NCI-H187 treated with DMSO at 0.1 percent for 48 hours (cell line): ENCODE results near the gene ARHGAP24.
A peak's percentile ranks its signal among the peaks of the same experiment; 100 is the strongest.
"Not testable (repeated sequence)": the region's sequence is repeated elsewhere in the genome, so short reads cannot be mapped to it uniquely, and the experiment has no call there.

Experiments used
- DNase-seq: peaks from one replicate; lab custom pipeline; 2025; lab: John Stamatoyannopoulos, UW

Gene ARHGAP24

DNA sequence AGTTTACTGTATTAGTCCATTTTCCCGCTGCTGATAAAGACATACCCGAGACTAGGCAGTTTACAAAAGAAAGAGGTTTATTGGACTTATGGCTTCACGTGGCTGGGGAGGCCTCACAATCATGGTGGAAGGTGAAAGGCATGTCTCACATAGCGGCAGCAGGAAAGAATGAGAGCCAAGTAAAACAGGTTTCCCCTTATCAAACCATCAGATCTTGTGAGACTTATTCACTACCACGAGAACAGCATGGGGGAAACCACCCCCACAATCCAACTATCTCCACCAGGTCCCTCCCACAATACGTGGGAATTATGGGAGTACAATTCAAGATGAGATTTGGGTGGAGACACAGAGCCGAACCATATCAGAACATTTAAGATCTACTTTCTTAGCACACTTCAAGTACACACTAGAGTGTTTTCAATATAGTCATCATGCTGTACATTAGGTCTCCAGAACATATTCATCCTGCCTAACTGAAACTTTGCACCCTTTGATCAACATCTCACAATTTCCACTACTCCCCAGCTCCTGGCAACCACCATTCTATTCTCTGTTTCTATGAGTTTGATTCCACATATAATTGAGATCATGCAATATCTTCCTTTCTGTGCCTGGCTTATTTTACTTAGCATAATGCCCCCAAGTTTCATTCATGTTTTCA is 341.0 kb downstream of the ARHGAP24 start:
- DNase-seq: no peak

GRCh38 chr4:85818700-85819099 is 343.8 kb downstream of the ARHGAP24 start:
- no peak for DNase-seq

DNA sequence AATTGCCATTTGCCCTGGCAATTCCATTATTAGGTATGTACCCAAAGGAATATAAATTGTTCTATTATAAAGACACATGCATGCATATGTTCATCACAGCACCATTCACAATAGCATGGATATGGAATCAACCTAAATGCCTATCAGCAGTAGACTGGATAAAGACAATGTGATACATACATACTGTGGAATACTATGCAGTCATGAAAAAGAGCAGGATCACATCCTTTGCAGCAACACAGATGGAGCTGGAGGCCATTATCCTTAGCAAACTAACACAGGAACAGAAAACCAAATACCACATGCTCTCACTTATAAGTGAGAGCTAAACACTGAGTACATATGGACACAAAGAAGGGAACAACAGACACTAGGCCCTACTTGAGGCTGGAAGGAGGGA is 345.2 kb downstream of the ARHGAP24 start:
- not testable (repeated sequence) for DNase-seq

DNA sequence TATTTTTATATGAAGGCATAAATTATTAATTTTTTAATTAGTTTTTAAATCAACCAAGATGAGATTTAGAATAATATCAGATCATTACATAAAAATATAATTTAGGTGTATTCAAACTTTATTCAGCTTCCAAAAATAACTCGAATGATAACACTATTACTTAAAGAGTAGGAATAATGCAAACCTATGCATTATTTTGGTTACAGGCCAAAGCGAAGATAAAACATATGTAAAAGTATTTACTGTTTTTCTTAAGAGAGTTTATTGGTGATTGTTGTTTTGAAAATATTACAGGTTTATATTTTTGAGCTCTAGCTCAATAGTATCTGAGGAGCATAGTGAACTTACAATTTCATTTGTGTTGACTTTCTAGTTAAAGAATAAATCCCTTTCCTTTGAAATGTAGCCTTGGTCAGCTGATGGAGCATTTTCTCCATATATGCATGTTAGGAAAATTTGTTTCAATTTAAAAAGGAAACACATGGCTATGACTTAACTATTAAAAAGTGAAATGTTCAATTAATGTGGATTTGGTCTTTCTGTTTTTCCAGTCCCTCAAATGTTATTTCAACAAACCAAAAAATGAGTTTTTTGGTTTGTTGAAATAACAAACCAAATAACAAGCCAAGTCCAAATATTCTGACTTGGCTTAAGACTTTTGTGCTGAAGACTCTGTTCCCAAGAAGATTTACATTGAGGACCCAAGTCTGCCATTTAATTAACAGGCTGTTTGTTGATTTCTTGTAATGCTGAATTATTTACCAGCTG is 346.9 kb downstream of the ARHGAP24 start:
- no peak for DNase-seq

DNA sequence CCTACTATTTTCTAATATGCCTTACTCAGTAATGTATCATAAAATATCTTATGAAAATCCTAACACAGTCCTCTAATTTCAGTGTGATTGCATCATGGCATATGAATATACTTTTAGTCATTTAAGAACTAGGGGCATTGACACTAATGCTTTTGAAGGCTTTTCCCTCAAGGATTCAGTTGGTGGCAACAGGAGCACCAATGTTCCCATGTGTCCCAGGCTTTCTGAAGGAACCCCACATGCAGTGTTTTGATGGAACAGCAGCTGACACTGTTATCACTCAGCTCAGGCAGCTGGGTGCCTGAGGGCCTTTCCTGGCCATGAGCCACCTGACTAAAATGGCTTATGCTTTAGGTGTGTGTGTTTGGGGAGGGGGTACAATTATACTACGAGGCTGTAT is 348.3 kb downstream of the ARHGAP24 start:
- no peak for DNase-seq

DNA sequence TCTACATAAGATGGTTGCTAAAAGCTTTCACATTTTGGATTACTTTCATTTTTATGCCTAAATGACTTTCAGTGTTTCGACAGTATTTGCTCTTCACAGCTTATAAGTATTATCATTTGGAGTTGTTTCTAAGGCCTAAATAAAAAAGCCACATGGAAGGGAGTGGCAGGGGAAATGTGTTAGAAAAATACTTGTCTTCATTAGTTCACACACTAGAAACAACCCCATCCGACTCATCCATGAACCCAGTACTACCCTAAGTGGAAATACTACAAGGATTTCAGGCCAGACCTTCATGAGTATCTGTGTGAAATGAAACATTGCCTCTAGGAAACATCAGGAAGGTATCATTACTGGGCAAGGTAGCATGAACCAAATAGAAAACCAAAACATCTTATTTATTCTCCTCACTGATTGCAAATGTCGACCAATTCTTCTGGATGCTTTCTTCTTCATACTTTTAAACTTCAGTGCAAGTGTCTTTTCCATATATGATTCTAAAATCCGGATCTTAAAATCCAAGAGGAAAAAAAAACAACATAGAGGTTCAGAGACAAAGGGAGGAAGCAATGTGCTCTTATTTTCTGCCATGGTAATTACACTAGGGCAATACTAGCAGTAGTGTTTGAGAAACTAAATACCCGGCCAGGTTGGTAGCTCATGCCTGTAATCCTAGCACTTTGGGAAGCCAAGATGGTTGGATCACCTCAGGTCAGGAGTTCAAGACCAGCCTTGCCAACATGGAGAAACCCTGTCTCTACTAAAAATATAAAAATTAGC is 349.4 kb downstream of the ARHGAP24 start:
- DNase-seq: no peak

- peak; percentile 49 for DNase-seq
Measured at GRCh38 chr4:85826060-85826678, 351.2 kb downstream of the ARHGAP24 start.

DNA sequence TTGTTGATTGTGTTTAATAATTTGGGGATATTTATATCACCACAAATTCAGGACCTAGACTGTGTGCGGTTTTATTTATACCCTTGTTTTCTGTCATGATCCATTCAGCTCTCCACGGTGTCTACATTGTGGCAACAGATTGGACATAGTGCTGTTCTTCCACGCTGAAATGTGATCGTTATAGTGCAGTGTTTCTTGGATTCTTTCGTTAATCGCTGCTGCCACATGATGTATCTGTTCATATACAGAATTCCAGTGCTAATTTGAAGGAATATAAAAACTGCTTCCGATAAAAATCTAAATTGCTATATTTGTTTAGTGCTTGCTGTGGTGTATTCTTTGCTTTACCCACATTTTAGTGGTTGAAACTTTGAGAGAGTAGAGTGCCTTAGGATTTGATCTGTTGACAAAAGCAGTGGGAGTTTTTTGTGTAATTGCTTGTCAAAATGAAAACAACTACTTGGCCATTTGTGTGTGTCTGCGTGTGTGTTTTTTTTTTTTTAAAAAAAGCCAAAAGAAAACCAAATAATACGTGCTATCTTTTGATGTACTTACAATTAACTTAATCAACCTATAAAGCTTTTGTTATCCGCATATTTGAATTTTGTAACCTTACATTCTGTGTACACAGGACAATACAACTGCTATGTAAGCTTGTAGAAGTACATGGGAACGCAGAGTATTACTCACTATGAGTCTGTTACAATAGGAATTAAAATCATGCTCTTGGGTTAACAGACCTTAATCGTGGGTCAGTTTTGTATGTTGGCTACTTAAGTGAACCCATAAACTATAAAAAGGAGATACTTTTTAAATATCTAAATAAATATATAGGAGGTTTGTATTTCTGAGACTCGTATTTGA is 353.3 kb downstream of the ARHGAP24 start:
- DNase-seq: no peak

DNA sequence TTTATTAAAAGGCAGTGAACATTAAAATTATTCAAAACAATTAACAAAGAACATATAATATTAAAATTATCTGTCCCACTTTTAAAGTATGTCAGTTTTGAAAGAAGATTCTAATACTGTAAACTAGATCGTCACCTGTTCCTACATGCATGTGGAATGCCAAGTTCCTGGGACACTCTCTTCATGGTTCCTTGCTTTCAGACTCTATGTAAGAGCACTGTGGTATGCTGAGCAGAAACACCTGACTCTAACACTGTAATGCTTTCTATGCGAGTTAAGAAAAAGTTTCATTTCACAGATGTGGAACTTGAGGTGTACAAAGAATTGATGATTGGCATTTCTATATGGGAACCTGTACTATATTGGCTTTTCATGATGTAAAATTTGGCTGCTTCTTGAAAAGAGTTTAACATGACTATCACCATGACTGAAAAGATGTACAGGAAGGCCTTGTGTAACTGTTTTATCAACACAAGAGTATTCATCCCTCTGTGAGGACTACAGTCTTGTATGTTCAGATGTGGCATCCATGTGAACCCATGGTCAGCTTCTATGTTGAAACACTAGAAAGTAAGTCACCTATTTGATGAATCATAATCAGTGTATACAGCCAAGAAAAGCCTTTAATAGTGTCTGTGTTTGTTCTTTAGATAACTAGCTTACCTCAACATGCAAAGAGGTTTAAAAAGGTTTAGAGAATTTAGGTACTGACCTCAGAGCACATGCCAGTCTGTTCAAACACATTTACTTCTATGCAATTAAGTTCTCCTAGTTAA is 354.5 kb downstream of the ARHGAP24 start:
- no peak for DNase-seq

DNA sequence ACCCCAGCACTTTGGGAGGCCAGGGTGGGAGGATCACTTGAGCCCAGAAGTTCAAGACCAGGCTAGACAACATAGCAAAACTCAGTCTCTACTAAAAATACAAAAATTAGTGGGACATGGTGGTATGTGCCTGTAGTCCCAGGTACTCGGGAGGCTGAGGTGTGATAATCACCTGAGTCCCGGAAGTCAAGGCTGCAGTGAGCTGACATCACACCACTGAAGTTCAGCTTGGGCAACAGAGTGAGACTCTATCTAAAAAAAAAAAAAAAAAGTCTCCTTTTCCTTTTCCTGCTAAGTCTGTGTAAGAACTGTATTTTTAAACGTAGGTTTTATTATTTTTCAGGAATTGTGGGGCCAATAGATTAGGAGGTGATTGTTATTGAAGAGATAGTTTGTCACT is 356.7 kb downstream of the ARHGAP24 start:
- no peak for DNase-seq

DNA sequence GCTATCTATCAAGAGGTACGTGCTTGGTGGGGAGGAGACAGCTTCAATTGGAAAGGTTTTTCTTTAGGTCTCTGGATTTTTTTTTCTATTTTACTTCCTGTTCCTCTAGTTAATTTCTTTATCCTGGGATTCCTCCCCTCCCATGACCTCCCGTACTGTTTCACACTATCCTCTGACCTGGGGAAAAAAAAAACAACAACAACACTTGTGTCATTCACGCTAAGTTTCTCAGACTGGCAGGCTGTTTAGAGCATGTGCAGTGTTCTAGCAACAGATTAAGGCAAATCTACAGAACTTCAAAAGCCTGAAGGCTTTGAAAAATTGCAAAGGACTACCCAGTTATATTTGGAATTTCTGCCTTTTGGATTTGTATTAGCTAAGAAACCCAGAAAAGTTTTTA is 358.4 kb downstream of the ARHGAP24 start:
- DNase-seq: no peak

- no peak for DNase-seq
Measured at GRCh38 chr4:85834934-85835333, 360.0 kb downstream of the ARHGAP24 start.

DNA sequence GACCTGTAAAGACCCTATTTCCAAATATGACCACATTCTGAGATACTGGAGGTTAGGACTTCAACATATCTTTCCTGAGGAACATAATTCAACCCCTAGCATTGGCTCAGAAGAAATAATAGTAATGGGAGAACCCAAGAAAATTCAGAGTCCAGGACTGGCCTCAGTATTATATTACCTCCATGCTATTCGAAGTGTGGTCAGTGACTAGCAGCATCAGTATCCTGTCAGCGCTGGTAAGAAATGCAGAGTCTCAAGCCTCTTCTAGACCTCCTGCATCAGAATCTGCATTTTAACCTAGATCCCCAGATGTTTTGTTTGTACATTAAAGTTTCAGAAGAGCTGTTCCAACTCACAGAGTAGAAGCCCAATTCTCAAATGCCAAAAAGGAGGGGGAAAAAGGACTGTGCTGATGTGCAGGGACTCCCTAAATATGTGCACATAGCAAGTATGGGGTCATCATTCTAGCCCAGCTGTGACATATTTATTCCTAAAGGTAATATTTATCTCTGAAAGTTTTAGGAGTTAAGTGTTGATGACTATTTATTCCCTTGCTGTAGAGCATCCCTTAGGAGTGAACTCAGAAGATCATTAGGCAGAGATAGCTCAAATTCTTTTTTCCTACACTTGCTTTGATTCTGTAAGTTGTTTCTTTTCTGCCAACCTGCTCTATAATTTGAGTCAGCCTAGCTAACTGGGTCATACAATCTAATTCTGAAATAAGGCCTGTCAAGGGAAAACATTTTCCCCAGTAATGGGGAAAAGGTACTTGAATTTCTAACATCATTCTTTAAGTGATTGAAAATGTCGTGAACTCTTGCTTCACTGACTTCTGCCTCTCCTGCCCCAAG is 361.9 kb downstream of the ARHGAP24 start:
- DNase-seq: no peak

GRCh38 chr4:85837439-85837733 is 362.4 kb downstream of the ARHGAP24 start:
- no peak for DNase-seq

DNA sequence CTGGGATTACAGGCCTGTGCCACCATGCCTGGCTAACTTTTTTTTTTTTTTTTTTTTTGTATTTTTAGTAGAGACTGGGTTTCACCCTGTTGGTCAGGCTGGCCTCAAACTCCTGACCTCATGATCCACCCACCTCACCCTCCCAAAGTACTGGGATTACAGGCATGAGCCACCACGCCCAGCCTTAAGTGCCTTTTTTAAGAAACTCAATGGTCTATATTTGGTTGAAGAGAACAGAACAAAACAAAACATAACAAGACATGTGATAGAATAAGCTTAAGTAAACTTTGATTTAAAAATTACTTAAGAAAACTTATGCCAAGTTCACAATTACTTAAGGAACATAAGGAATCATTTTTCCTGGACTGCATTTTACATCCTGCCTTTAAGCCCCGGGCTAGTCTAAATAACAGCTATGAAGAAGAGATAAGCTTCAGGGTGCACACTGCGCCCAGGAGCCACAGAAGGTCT is 365.1 kb downstream of the ARHGAP24 start:
- DNase-seq: not testable (repeated sequence)

DNA sequence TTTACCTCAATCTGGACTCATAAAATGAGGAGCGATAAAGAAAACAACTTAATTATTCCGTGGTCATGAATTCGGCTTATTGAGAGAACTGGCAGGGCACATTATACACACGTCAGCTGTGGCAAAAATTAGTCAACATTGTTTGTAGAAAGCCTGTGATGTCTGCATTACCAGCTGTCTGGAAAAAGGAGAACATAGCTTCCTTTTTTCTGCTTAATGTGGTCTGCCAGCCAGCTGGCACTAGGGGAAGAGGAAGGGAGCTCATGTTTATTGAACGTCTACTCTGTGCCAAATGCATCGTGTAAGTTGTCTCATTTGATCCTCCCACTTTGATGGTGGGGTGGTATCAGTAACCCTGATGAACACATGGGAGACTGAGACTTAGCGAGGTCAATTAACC is 367.6 kb downstream of the ARHGAP24 start:
- no peak for DNase-seq

DNA sequence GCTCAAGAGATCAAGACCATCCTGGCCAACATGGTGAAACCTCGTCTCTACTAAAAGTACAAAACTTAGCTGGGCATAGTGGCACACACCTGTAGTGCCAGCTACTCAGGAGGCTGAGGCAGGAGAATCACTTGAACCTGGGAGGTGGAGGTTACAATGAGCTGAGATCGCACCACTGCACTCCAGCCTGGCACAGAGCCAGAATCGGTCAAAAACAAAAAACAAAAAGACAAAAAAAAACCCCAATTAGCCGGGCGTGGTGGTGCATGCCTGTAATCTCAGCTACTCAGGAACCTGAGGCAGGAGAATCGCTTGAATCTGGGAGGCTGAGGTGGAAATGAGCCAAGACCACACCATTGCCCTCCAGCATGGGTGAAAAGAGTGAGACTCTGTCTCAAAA is 378.8 kb downstream of the ARHGAP24 start:
- DNase-seq: not testable (repeated sequence)

DNA sequence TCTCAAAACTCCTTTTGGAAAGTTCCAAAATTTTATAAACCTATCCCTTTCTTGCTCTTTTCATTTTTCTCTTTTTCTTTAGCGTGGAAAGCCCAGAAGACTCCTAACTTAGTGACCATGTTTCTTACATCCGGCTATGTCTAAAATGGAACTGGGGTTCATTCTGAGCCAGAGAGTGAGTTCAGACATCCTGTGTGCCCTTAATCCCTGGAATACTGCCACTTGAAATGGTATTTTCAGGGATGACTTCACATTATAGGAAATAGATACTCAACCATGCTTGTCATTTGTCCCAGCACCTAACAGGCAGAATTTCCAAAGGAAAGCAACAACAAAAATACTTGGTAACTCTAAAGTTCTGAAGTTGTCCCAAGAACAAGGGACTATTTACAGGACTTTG is 379.6 kb downstream of the ARHGAP24 start:
- no peak for DNase-seq

DNA sequence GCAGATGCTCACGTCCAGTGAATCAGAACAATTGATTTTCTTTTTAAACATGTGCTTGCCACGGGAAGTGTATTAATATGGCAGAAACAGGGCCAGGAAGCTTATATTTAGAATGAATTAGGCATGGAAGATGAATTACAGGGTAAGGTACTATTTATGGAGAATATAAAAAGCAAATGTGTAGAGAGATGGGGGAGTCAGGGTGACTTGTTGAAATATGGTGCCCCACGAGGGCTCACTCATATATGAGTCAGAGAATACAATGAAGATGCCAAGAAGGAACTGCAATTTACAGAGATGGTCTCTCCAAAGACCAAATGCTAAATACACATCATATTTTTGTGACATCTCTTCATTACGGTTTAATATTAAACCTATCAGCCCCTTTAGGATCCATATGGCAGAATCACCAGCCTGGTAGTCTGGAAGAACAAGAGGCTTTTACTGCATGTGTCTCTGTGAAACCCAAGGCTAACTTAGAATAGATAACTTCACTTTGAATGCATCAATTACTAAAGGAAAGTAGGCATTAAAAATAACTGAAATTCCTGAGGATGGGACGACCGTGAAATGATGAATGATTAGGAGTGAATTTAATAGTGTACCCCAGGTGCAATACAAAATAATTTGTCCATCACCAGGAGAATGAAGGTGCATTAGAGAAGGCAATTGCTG is 385.3 kb downstream of the ARHGAP24 start:
- no peak for DNase-seq
